CD14-positive monocyte (primary cell): ENCODE data around the gene FBXO31. TPM values are rescaled to one million over a fixed set of nuclear protein-coding genes. Genes with fewer than 3 reads are reported as not detected.

ENCODE experiments used
- DNase-seq, 3 donors: peaks; one replicate each; pipeline ENCODE4 v3.0.0-alpha.2; 2011 to 2022
- H2AFZ ChIP-seq: 2 replicates; pipeline ENCODE4 v1.6.0; 2012; ENCODE audit warnings: mild to moderate bottlenecking, low read depth, low read length, inconsistent platforms; ENCODE audit not compliant: insufficient read depth, poor library complexity, severe bottlenecking
- H3K27ac ChIP-seq, 2 donors: 1 replicate in 1 of 2; 2 replicates in 1 of 2; pipeline ENCODE4 v1.5.1; 2012 to 2013; ENCODE audit warnings: low read length in 2 of 2, control low read depth in 1 of 2, inconsistent platforms in 1 of 2, low read depth in 1 of 2, mild to moderate bottlenecking in 1 of 2
- H3K27me3 ChIP-seq, 2 donors: one replicate each; pipeline versions ENCODE4 v1.6.0 to v1.6.1; 2011 to 2013; ENCODE audit warnings: low read length in 2 of 2; ENCODE audit not compliant: control insufficient read depth in 2 of 2, insufficient read depth in 2 of 2
- H3K36me3 ChIP-seq, 2 donors: replicated peaks in 1 of 2; 1 replicate in 1 of 2; 2 replicates in 1 of 2; pipeline versions ENCODE4 v1.5.1 to v1.6.1; 2012 to 2013; ENCODE audit warnings: low read length in 2 of 2, control low read depth in 1 of 2, inconsistent platforms in 1 of 2, mild to moderate bottlenecking in 1 of 2; ENCODE audit not compliant: insufficient read depth in 2 of 2, control insufficient read depth in 1 of 2
- H3K4me1 ChIP-seq, 2 donors: 1 replicate in 1 of 2; 2 replicates in 1 of 2; pipeline versions ENCODE4 v1.5.1 to v1.6.1; 2012 to 2013; ENCODE audit warnings: low read length in 2 of 2, control low read depth in 1 of 2, inconsistent platforms in 1 of 2, mild to moderate bottlenecking in 1 of 2, moderate library complexity in 1 of 2; ENCODE audit not compliant: insufficient read depth in 2 of 2, control insufficient read depth in 1 of 2
- H3K4me2 ChIP-seq: replicated peaks from 2 replicates; pipeline ENCODE3; 2012; ENCODE audit warnings: low read length, moderate library complexity, mild to moderate bottlenecking; ENCODE audit not compliant: poor library complexity, severe bottlenecking; ENCODE audit errors: extremely low read depth
- H3K4me3 ChIP-seq, 3 experiments: fragments of 200-600 bp in 1 of 3; sonication (generic) in 1 of 3; replicated peaks in 1 of 3; 1 replicate in 2 of 3; 2 replicates in 1 of 3; pipeline ENCODE4 v1.5.1; 2011 to 2013; ENCODE audit warnings: low read length in 3 of 3, mild to moderate bottlenecking in 3 of 3, control low read depth in 2 of 3, low read depth in 2 of 3, inconsistent platforms in 1 of 3, moderate library complexity in 1 of 3
- H3K79me2 ChIP-seq: 2 replicates; pipeline ENCODE4 v1.6.0; 2012; ENCODE audit warnings: mild to moderate bottlenecking, control low read depth, inconsistent platforms, low read length, moderate library complexity; ENCODE audit not compliant: insufficient read depth
- H3K9ac ChIP-seq: 2 replicates; pipeline ENCODE4 v1.6.0; 2017; ENCODE audit warnings: low read length, mild to moderate bottlenecking; ENCODE audit not compliant: insufficient read depth, poor library complexity, severe bottlenecking
- H3K9me3 ChIP-seq, 2 donors: replicated peaks in 1 of 2; 1 replicate in 1 of 2; 2 replicates in 1 of 2; pipeline versions ENCODE4 v1.5.1 to v1.6.1; 2012 to 2013; ENCODE audit warnings: low read length in 2 of 2, control low read depth in 1 of 2; ENCODE audit not compliant: control insufficient read depth in 1 of 2, insufficient read depth in 1 of 2
- H4K20me1 ChIP-seq: 2 replicates; pipeline ENCODE4 v1.6.0; 2012; ENCODE audit warnings: mild to moderate bottlenecking, low read length, control low read depth, moderate library complexity; ENCODE audit not compliant: insufficient read depth
- H3K27ac Mint-ChIP-seq, 7 donors: one replicate each; pipeline ENCODE4 v1.8.0; 2020; ENCODE audit warnings: mild to moderate bottlenecking in 7 of 7, mixed read lengths in 7 of 7, moderate library complexity in 6 of 7, inconsistent platforms in 2 of 7
- H3K27me3 Mint-ChIP-seq, 3 donors: one replicate each; pipeline ENCODE4 v1.8.0; 2021 to 2022; ENCODE audit warnings: low read depth in 3 of 3, mild to moderate bottlenecking in 3 of 3, mixed read lengths in 3 of 3, moderate library complexity in 3 of 3, inconsistent platforms in 1 of 3
- H3K36me3 Mint-ChIP-seq, 2 donors: one replicate each; pipeline ENCODE4 v1.8.0; 2020; ENCODE audit warnings: mixed read lengths in 2 of 2, inconsistent platforms in 1 of 2, mild to moderate bottlenecking in 1 of 2
- H3K4me1 Mint-ChIP-seq: one replicate; pipeline ENCODE4 v1.8.0; 2020; ENCODE audit warnings: mild to moderate bottlenecking, mixed read lengths
- H3K4me3 Mint-ChIP-seq, 2 donors: one replicate each; pipeline ENCODE4 v1.8.0; 2020; ENCODE audit warnings: mild to moderate bottlenecking in 2 of 2, mixed read lengths in 2 of 2, moderate library complexity in 1 of 2
- H3K9me3 Mint-ChIP-seq, 7 donors: one replicate each; pipeline ENCODE4 v1.8.0; 2020 to 2022; ENCODE audit warnings: mixed read lengths in 7 of 7, mild to moderate bottlenecking in 6 of 7, moderate library complexity in 6 of 7, inconsistent platforms in 2 of 7
- WGBS: methylation state at CpG from one replicate; pipeline ENCODE4 v1.1.5; 2013; ENCODE audit warnings: missing lambda C conversion rate; ENCODE audit not compliant: insufficient coverage; 5-methylcytosine and 5-hydroxymethylcytosine counted together
- intact Hi-C, 2 donors: fragments of 100-400 bp; cut with micrococcal nuclease; formaldehyde crosslinking; loops; one replicate each; pipeline versions ENCODE4 v1.15.0 to v1.15.1; 2023
- polyA minus RNA-seq: library from RNA; depleted of rRNA, polyadenylated mRNA; stranded (reverse); fragments of >200 nt; gene quantifications from 2 replicates; pipeline ENCODE4 v1.2.3, GENCODE V29; 2012
- polyA plus RNA-seq, 3 donors: library from polyadenylated mRNA; depleted of rRNA in 1 of 3; unstranded in 2 of 3; stranded (reverse) in 1 of 3; fragments of 300-500 nt in 2 of 3; fragments of >200 nt in 1 of 3; fragmentation: Illumina TruSeq in 2 of 3; gene quantifications; 1 replicate in 2 of 3; 2 replicates in 1 of 3; pipeline ENCODE4 v1.2.3, GENCODE V29; 2012 to 2021
- total RNA-seq, 12 experiments: library from RNA in 1 of 12; stranded (reverse) in 1 of 12; fragments of 120-200 nt in 1 of 12; gene quantifications; one replicate each; pipeline ENCODE4 v1.2.4 and lab custom pipeline; 2013 to 2026; ENCODE audit warnings: mixed read lengths in 6 of 12, inconsistent platforms in 1 of 12
- TF ChIP-seq, protein P1 (sequence below): fragments of 200-600 bp; IDR thresholded peaks from one replicate; pipeline ENCODE4 v1.8.0; 2022; ENCODE audit warnings: antibody characterized with exemption, mild to moderate bottlenecking

FBXO31 gene
- total RNA-seq (2013) = 5.4 TPM
- polyA plus RNA-seq (1 to 10 TPM; 2.0 to 5.6 (median 3.3) TPM), polyA minus RNA-seq (9.7 and 12.0 TPM in 2 replicates), total RNA-seq (lab: John Stamatoyannopoulos, UW) (2.2 to 9.7 (median 7.8) reads per million in 11 experiments)

DNA sequence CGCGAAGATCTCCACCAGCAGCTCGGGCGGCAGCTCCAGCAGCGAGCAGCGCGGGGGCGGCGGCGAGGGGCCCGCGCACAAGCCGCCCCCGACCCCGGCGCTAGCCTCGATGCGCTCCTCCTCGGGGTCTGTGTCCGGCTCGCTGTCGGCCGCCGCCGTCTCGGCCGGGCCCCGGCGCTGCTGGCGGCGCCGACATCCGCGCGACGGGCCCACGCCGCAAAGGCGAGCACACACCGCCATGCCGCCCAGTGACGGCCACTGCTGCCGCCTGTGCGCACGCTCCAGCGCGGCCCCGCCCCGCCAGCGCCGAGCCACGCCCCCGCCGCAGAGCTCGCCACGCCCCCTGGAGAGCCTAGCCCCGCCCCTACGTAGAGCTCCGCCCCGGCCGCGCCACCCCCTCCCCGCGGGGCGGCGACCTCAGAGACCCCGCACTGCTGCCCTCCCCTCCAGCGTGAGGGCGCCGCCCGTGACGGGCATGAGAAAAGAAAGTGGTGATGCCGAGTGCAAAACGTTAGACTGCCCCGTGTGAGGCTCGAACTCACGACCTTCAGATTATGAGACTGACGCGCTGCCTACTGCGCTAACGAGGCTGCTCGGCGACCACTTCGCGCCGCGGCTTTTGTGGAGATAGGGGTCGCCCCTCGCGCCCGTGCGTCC, at the start of gene FBXO31:
Gene FBXO31 (minus strand): TSS at position 272 of the 657 bp plus-strand sequence. CDS start 32 bp downstream, at position 240.
- H3K36me3 Mint-ChIP-seq = peaks cover 6 to 7% of the 10 kb centered on the region in 2 donors
- H3K4me1 Mint-ChIP-seq = peaks cover 39% of the 10 kb centered on the region
- peaks cover 16 to 30% (median 29%) of the 10 kb centered on the region in 3 donors for H3K27me3 Mint-ChIP-seq
- H3K4me3 Mint-ChIP-seq = peak within 1 kb of the TSS; percentile 87 to 88
- TF ChIP-seq, protein P1, sequence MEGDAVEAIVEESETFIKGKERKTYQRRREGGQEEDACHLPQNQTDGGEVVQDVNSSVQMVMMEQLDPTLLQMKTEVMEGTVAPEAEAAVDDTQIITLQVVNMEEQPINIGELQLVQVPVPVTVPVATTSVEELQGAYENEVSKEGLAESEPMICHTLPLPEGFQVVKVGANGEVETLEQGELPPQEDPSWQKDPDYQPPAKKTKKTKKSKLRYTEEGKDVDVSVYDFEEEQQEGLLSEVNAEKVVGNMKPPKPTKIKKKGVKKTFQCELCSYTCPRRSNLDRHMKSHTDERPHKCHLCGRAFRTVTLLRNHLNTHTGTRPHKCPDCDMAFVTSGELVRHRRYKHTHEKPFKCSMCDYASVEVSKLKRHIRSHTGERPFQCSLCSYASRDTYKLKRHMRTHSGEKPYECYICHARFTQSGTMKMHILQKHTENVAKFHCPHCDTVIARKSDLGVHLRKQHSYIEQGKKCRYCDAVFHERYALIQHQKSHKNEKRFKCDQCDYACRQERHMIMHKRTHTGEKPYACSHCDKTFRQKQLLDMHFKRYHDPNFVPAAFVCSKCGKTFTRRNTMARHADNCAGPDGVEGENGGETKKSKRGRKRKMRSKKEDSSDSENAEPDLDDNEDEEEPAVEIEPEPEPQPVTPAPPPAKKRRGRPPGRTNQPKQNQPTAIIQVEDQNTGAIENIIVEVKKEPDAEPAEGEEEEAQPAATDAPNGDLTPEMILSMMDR = no peak
- Histone ChIP-seq H3K79me2 (no peaks in the 10 kb centered on the region), H3K27me3 (peaks cover 7 to 14% of the 10 kb centered on the region in 2 donors), H2AFZ (peak within 1 kb of the TSS; percentile 89), H3K4me2 (peak within 1 kb of the TSS; percentile 81), H3K36me3 (no peaks in the 10 kb centered on the region), H4K20me1 (peaks cover 22% of the 10 kb centered on the region), H3K27ac (peak within 1 kb of the TSS; percentile 70 to 82), H3K4me3 (peak within 1 kb of the TSS; percentile 52 to 80 (median 59)), H3K4me1 (peaks cover 33 to 44% of the 10 kb centered on the region in 2 donors), H3K9me3 (no peaks in the 10 kb centered on the region), H3K9ac (peak within 1 kb of the TSS; percentile 66)
- H3K9me3 Mint-ChIP-seq = peaks cover 0 to 5% (median 0%) of the 10 kb centered on the region in 7 donors
- WGBS = under 1% methylated on average over 92 of the region's 92 CpGs
- intact Hi-C loops = loop anchor here in 1 of 2 donors (5.0 kb wide), 1 partner anchor 66 kb away; the partner anchor contains the start of gene C16orf95
- DNase-seq = peak; percentile 64 to 79 (median 72)
- peak within 1 kb of the TSS; percentile 77 to 93 (median 88) for H3K27ac Mint-ChIP-seq

DNA sequence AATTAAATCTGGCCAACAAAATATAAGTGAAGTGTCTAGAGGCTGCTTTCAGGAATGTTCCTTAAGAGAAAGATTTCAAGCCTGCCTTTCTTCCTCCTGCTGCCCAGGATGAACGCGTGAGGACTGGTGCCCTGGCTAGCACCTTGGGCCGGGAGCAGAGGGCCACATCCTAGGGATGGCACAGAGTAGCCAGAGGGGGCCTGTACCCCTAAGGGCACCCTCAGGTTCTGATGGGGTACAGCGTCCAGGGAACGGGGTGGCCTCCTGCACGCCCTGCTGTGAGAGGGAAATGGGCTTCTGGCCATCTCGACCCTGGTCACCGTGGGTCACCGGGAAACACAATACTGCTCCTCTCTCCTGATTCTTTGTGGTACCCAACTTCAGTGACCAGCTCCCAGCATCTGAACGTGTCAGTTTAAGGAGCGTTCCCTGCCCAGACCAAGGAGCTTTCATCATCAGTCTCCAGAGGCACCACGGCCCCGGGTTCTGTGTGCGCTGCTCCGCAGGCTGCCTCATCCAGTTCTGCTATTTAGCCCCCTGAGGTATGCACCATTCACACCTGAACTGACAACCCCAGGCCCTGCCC, 48.8 kb upstream of the FBXO31 start:
- H3K27me3 Mint-ChIP-seq = peaks cover 0 to 7% (median 5%) of the 10 kb centered on the region in 3 donors
- H3K9ac ChIP-seq = no peak overlapping the region
- H4K20me1 ChIP-seq = peaks cover 11% of the 10 kb centered on the region
- no peak overlapping the region for H3K27ac ChIP-seq
- peaks cover 10% of the 10 kb centered on the region for H3K4me1 Mint-ChIP-seq
- no peaks in the 10 kb centered on the region for H3K79me2 ChIP-seq
- H3K9me3 Mint-ChIP-seq = peaks cover 0 to 2% (median 0%) of the 10 kb centered on the region in 7 donors
- H3K27me3 ChIP-seq = peaks cover 0 to 3% of the 10 kb centered on the region in 2 donors
- peaks cover 21 to 32% of the 10 kb centered on the region in 2 donors for H3K36me3 Mint-ChIP-seq
- no peak overlapping the region for H3K4me3 ChIP-seq
- intact Hi-C loops = no loop called here
- H3K4me3 Mint-ChIP-seq = no peak overlapping the region
- no peak overlapping the region for H3K4me2 ChIP-seq
- peaks cover 3 to 5% of the 10 kb centered on the region in 2 donors for H3K36me3 ChIP-seq
- no peak overlapping the region for H3K27ac Mint-ChIP-seq
- TF ChIP-seq, protein P1 = no peak
- no peaks in the 10 kb centered on the region for H3K9me3 ChIP-seq
- 97% methylated on average over 13 of the region's 15 CpGs for WGBS
- H3K4me1 ChIP-seq = no peaks in the 10 kb centered on the region
- no peak overlapping the region for H2AFZ ChIP-seq
- DNase-seq = no peak
